MM.1S (cell line): ENCODE results near the gene SPRR2A.

ENCODE experiments used
- DNase-seq: peaks from one replicate; pipeline ENCODE4 v3.0.0-alpha.2; 2015
- H2AFZ ChIP-seq: fragments of 300-600 bp; sonication (generic); 2 replicates; pipeline ENCODE4 v1.6.0; 2016; ENCODE audit warnings: antibody characterized with exemption, low read length
- H3F3A ChIP-seq: fragments of 300-600 bp; sonication (generic); 2 replicates; pipeline ENCODE4 v1.6.1; 2016; ENCODE audit warnings: mild to moderate bottlenecking, antibody characterized with exemption, low read length, moderate library complexity, mixed read lengths; ENCODE audit not compliant: insufficient read depth
- H3K27ac ChIP-seq: fragments of 300-600 bp; sonication (generic); 2 replicates; pipeline ENCODE4 v1.5.1; 2016; ENCODE audit warnings: mild to moderate bottlenecking, low read length
- H3K27me3 ChIP-seq: fragments of 300-600 bp; sonication (generic); replicated peaks from 2 replicates; pipeline ENCODE4 v1.6.0; 2016; ENCODE audit warnings: low read length; ENCODE audit not compliant: insufficient read depth
- H3K36me3 ChIP-seq: fragments of 300-600 bp; sonication (generic); replicated peaks from 2 replicates; pipeline ENCODE4 v1.6.1; 2016; ENCODE audit warnings: mild to moderate bottlenecking, low read length, mixed read lengths; ENCODE audit not compliant: insufficient read depth
- H3K4me1 ChIP-seq: fragments of 300-600 bp; sonication (generic); 2 replicates; pipeline ENCODE4 v1.6.1; 2016; ENCODE audit warnings: low read length, mixed read lengths
- H3K4me2 ChIP-seq: fragments of 300-600 bp; sonication (generic); 2 replicates; pipeline ENCODE4 v1.6.0; 2016; ENCODE audit warnings: low read depth, low read length
- H3K4me3 ChIP-seq: fragments of 300-600 bp; sonication (generic); 2 replicates; pipeline ENCODE4 v1.5.1; 2016; ENCODE audit warnings: low read length, mixed read lengths
- H3K79me2 ChIP-seq: fragments of 300-600 bp; sonication (generic); 2 replicates; pipeline ENCODE4 v1.6.1; 2016; ENCODE audit warnings: mixed run types, low read length, mixed read lengths
- H3K9ac ChIP-seq: fragments of 300-600 bp; sonication (generic); 2 replicates; pipeline ENCODE4 v1.6.1; 2016; ENCODE audit warnings: low read length, mixed read lengths
- H3K9me2 ChIP-seq: fragments of 300-600 bp; sonication (generic); replicated peaks from 2 replicates; pipeline ENCODE4 v1.6.1; 2016; ENCODE audit warnings: mild to moderate bottlenecking, low read length, mixed read lengths; ENCODE audit not compliant: insufficient read depth
- H3K9me3 ChIP-seq: fragments of 300-600 bp; sonication (generic); replicated peaks from 2 replicates; pipeline ENCODE4 v1.6.1; 2016; ENCODE audit warnings: mild to moderate bottlenecking, low read length, mixed read lengths; ENCODE audit not compliant: insufficient read depth
- H4K20me1 ChIP-seq: fragments of 300-600 bp; sonication (generic); 2 replicates; pipeline ENCODE4 v1.6.1; 2016; ENCODE audit warnings: mild to moderate bottlenecking, low read length, moderate library complexity, mixed read lengths; ENCODE audit not compliant: insufficient read depth
- EZH2 ChIP-seq: fragments of 300-600 bp; sonication (generic); optimal IDR thresholded peaks from 2 replicates; pipeline ENCODE3; 2017; ENCODE audit warnings: low read depth, mild to moderate bottlenecking, antibody characterized with exemption, low read length, mixed read lengths
- EZH2phosphoT487 ChIP-seq: fragments of 300-600 bp; sonication (generic); IDR thresholded peaks from 2 replicates; pipeline ENCODE4 v1.6.1; 2018; ENCODE audit warnings: antibody characterized with exemption, low read length
- TF ChIP-seq, protein P1 (sequence below): fragments of 300-600 bp; sonication (generic); IDR thresholded peaks from 2 replicates; pipeline ENCODE4 v1.5.1; 2016; ENCODE audit warnings: antibody characterized with exemption, low read length, mixed read lengths

SPRR2A gene

DNA sequence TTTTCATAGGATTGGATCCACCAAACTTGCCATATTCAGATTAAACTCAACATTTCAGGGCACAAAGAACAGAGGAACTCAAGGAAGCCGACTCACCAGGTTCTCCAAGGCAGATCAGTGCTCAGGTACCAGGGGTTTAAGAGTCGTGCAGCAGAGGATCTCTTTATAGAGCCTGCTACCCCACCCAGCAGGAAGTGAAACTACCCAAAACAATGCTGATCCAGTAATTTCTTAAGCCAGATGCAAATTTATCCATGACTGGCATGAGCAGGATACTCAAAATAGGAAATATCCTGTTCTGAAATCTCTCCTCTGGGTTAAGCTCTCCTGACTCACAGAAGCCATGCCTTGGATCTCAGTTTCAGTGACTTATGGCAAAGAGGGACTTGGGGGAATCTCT lies at the start of gene SPRR2A:
TSS of gene SPRR2A (minus strand) at position 138 of the 400 bp plus-strand sequence. CDS start 777 bp downstream, outside the sequence.
- H2AFZ ChIP-seq = no peak within 1 kb of the TSS
- no peaks in the 10 kb centered on the region for H3K9me3 ChIP-seq
- TF ChIP-seq EZH2phosphoT487 (no peak), EZH2 (no peak)
- TF ChIP-seq, protein P1, sequence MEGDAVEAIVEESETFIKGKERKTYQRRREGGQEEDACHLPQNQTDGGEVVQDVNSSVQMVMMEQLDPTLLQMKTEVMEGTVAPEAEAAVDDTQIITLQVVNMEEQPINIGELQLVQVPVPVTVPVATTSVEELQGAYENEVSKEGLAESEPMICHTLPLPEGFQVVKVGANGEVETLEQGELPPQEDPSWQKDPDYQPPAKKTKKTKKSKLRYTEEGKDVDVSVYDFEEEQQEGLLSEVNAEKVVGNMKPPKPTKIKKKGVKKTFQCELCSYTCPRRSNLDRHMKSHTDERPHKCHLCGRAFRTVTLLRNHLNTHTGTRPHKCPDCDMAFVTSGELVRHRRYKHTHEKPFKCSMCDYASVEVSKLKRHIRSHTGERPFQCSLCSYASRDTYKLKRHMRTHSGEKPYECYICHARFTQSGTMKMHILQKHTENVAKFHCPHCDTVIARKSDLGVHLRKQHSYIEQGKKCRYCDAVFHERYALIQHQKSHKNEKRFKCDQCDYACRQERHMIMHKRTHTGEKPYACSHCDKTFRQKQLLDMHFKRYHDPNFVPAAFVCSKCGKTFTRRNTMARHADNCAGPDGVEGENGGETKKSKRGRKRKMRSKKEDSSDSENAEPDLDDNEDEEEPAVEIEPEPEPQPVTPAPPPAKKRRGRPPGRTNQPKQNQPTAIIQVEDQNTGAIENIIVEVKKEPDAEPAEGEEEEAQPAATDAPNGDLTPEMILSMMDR = no peak
- H3K36me3 ChIP-seq = no peaks in the 10 kb centered on the region
- DNase-seq = peak; percentile 56
- H3K4me3 ChIP-seq = no peak within 1 kb of the TSS
- peak within 1 kb of the TSS; percentile 22 for H3K4me2 ChIP-seq
- no peaks in the 10 kb centered on the region for H3K27me3 ChIP-seq
- no peak within 1 kb of the TSS for H3K27ac ChIP-seq
- H4K20me1 ChIP-seq = no peaks in the 10 kb centered on the region
- H3K9ac ChIP-seq = no peak within 1 kb of the TSS
- peaks cover 13% of the 10 kb centered on the region for H3K4me1 ChIP-seq
- no peaks in the 10 kb centered on the region for H3K79me2 ChIP-seq
- no peaks in the 10 kb centered on the region for H3K9me2 ChIP-seq
- H3F3A ChIP-seq = no peaks in the 10 kb centered on the region

DNA sequence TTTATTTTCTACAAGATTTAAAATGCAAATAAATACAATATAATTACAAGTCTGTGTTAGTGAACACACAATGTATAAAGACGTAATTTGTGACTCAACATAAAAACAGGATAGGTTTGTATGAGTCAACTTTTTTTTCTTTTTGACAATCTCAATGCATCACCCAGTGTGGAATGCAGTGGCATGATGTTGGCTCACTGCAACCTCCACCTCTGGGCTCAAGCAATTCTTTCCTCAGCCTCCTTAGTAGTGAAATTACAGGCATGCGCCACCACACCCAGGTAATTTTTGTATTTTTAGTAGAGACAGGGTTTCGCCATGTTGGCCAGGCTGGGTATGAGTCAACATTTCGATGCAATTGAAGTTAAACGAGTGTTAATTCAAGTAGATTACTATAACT lies 42.9 kb upstream of the SPRR2A start:
- Histone ChIP-seq H3K4me2 (no peak overlapping the region), H3K27ac (no peak overlapping the region)

DNA sequence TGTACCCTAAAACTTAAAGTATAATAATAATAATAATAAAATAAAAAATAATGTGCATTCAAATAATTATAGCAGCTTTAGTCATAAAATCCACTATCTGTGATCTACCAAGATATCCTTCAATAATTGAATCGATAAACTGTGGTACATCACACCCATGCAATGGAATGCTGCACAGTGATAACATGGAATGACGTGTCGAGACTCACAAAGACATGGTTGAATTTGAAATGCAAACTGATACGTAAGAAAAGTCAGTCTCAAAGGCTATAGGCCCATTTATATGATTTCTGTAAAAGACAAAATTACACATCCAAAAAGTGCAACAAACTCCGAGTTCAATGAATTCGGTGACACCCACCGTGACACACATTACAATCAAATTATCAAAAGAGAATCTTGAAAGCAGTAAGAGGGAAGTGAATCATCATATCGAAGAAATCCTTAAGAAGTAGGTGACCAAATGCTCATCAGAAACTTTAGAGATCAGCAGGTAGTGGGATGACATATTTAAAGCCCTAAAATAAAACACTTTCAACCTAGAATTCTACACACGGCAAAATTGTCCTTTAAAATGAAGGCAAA lies 42.2 kb upstream of the SPRR2A start:
- Histone ChIP-seq H3K4me2 (no peak overlapping the region), H3F3A (no peaks in the 10 kb centered on the region), H3K27ac (no peak overlapping the region), H3K9ac (no peak overlapping the region), H3K9me3 (no peaks in the 10 kb centered on the region), H3K36me3 (no peaks in the 10 kb centered on the region), H3K27me3 (no peaks in the 10 kb centered on the region), H3K79me2 (no peaks in the 10 kb centered on the region), H3K4me3 (no peak overlapping the region), H2AFZ (no peak overlapping the region), H3K4me1 (no peaks in the 10 kb centered on the region), H4K20me1 (no peaks in the 10 kb centered on the region), H3K9me2 (no peaks in the 10 kb centered on the region)
- TF ChIP-seq EZH2 (no peak), EZH2phosphoT487 (no peak)
- TF ChIP-seq, protein P1 = no peak
- DNase-seq = no peak

More for the DNA sequence above, 42.9 kb upstream of the SPRR2A start:
- Histone ChIP-seq H3F3A (no peaks in the 10 kb centered on the region), H3K9me2 (no peaks in the 10 kb centered on the region), H3K27me3 (no peaks in the 10 kb centered on the region), H3K79me2 (no peaks in the 10 kb centered on the region), H3K9me3 (no peaks in the 10 kb centered on the region), H4K20me1 (no peaks in the 10 kb centered on the region), H2AFZ (no peak overlapping the region), H3K4me1 (no peaks in the 10 kb centered on the region), H3K9ac (no peak overlapping the region), H3K36me3 (no peaks in the 10 kb centered on the region), H3K4me3 (no peak overlapping the region)
- peak; percentile 3 for DNase-seq
- TF ChIP-seq EZH2 (no peak), EZH2phosphoT487 (no peak)

DNA sequence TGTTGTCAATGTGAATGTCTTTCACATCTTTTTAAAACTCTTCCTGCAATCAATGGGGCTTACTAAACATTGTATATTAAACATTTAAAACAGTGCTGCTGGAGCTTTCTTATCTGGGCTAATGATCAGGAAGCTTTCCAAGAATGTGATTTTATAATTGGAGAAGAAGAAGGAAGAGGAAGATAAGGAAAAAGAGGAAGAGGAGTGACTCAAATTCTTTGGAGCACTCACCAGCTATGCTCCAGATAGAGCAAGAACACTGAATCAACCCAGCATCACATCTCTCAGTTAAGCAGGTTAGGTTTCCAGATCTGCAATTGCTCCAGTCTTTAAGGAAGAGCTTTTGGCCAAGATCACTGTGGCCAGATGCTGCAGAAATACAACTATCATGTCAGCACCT lies 38.5 kb upstream of the SPRR2A start:
- Histone ChIP-seq H2AFZ (no peak overlapping the region), H3F3A (no peaks in the 10 kb centered on the region), H3K4me1 (no peaks in the 10 kb centered on the region), H3K27me3 (no peaks in the 10 kb centered on the region), H3K79me2 (no peaks in the 10 kb centered on the region), H3K36me3 (no peaks in the 10 kb centered on the region), H3K9me2 (no peaks in the 10 kb centered on the region), H3K27ac (no peak overlapping the region), H3K9me3 (no peaks in the 10 kb centered on the region), H3K4me2 (no peak overlapping the region), H4K20me1 (no peaks in the 10 kb centered on the region), H3K4me3 (no peak overlapping the region), H3K9ac (no peak overlapping the region)
- TF ChIP-seq EZH2 = no peak
- no peak for TF ChIP-seq EZH2phosphoT487
- TF ChIP-seq, protein P1 = no peak
- DNase-seq = no peak
